Neural cell (in vitro differentiated cells): ENCODE measurements around the gene KIAA1614. TPM values are rescaled to one million over a fixed set of nuclear protein-coding genes. Genes with fewer than 3 reads are reported as not detected.

Experiments used
- H2AFZ ChIP-seq: fragments of 200-600, 300-800 bp; sonication (generic), shearing (Covaris generic); 2 replicates; pipeline ENCODE4 v1.6.0; 2014; ENCODE audit warnings: low read depth, mild to moderate bottlenecking, antibody characterized with exemption, low read length, moderate library complexity
- H3F3A ChIP-seq: fragments of 200-600 bp; shearing (Covaris generic); 2 replicates; pipeline ENCODE4 v1.6.1; 2016; ENCODE audit warnings: mild to moderate bottlenecking, moderate library complexity, mixed read lengths, antibody characterized with exemption, low read length; ENCODE audit not compliant: insufficient read depth, poor library complexity, severe bottlenecking
- H3K27ac ChIP-seq: fragments of 200-600, 300-800 bp; sonication (generic), shearing (Covaris generic); 2 replicates; pipeline ENCODE4 v1.5.1; 2014; ENCODE audit warnings: mild to moderate bottlenecking, low read length, moderate library complexity
- H3K27me3 ChIP-seq: fragments of 300-800, 200-600 bp; sonication (generic), shearing (Covaris generic); 2 replicates; pipeline ENCODE4 v1.6.0; 2014; ENCODE audit warnings: mild to moderate bottlenecking, low read depth, low read length, moderate library complexity; ENCODE audit not compliant: insufficient read depth
- H3K36me3 ChIP-seq: fragments of 300-800, 200-600 bp; sonication (generic), shearing (Covaris generic); 2 replicates; pipeline ENCODE4 v1.5.1; 2014; ENCODE audit warnings: mild to moderate bottlenecking, antibody characterized with exemption, low read length, moderate library complexity; ENCODE audit not compliant: insufficient read depth
- H3K4me2 ChIP-seq: fragments of 300-800, 200-600 bp; sonication (generic), shearing (Covaris generic); 2 replicates; pipeline ENCODE4 v1.6.0; 2014; ENCODE audit warnings: mild to moderate bottlenecking, low read length
- H3K4me3 ChIP-seq: fragments of 300-800, 200-600 bp; sonication (generic), shearing (Covaris generic); 2 replicates; pipeline ENCODE4 v1.5.1; 2014; ENCODE audit warnings: mild to moderate bottlenecking, low read length, moderate library complexity
- H3K79me2 ChIP-seq: fragments of 200-600 bp; shearing (Covaris generic); replicated peaks from 2 replicates; pipeline ENCODE4 v1.6.0; 2014; ENCODE audit warnings: mild to moderate bottlenecking, low read length, moderate library complexity; ENCODE audit not compliant: insufficient read depth
- H3K9ac ChIP-seq: fragments of 300-800, 200-600 bp; sonication (generic), shearing (Covaris generic); 2 replicates; pipeline ENCODE4 v1.6.1; 2016; ENCODE audit warnings: mild to moderate bottlenecking, low read length, mixed read lengths
- H3K9me2 ChIP-seq: fragments of 200-600 bp; shearing (Covaris generic); 2 replicates; pipeline ENCODE4 v1.6.1; 2016; ENCODE audit warnings: mild to moderate bottlenecking, low read length, mixed read lengths; ENCODE audit not compliant: insufficient read depth
- H3K9me3 ChIP-seq: fragments of 200-600, 300-800 bp; sonication (generic), shearing (Covaris generic); 2 replicates; pipeline ENCODE4 v1.6.1; 2016; ENCODE audit warnings: mild to moderate bottlenecking, mixed run types, low read length, moderate library complexity, mixed read lengths
- H4K20me1 ChIP-seq: fragments of 200-600 bp; shearing (Covaris generic); 2 replicates; pipeline ENCODE4 v1.6.1; 2016; ENCODE audit warnings: mild to moderate bottlenecking, mixed run types; ENCODE audit not compliant: insufficient read depth
- CTCF ChIP-seq: fragments of 450-650 bp; IDR thresholded peaks from 2 replicates; pipeline ENCODE4 v1.5.1; 2014; ENCODE audit warnings: antibody characterized with exemption, mild to moderate bottlenecking, moderate library complexity; ENCODE audit not compliant: poor library complexity, severe bottlenecking
- EP300 ChIP-seq: fragments of 450-650 bp; conservative IDR thresholded peaks from 2 replicates; pipeline ENCODE4 v1.6.1; 2014; ENCODE audit warnings: antibody characterized with exemption, mild to moderate bottlenecking, moderate library complexity; ENCODE audit not compliant: poor library complexity, severe bottlenecking
- EZH2 ChIP-seq: fragments of 200-600, 300-800 bp; shearing (Covaris generic), sonication (generic); IDR thresholded peaks from 2 replicates; pipeline ENCODE4 v1.6.1; 2014; ENCODE audit warnings: antibody characterized with exemption, low read length, borderline replicate concordance, mild to moderate bottlenecking; ENCODE audit not compliant: insufficient read depth, poor library complexity, severe bottlenecking
- MXI1 ChIP-seq: fragments of 450-650 bp; conservative IDR thresholded peaks from 2 replicates; pipeline ENCODE4 v1.6.1; 2014; ENCODE audit warnings: antibody characterized with exemption, mild to moderate bottlenecking; ENCODE audit not compliant: poor library complexity, severe bottlenecking
- POLR2AphosphoS5 ChIP-seq: IDR thresholded peaks from 2 replicates; pipeline ENCODE4 v1.6.1; 2012
- RAD21 ChIP-seq: fragments of 450-650 bp; conservative IDR thresholded peaks from 2 replicates; pipeline ENCODE4 v1.6.1; 2014; ENCODE audit warnings: antibody characterized with exemption, mild to moderate bottlenecking, moderate library complexity
- REST ChIP-seq: IDR thresholded peaks from 2 replicates; pipeline ENCODE4 v1.6.1; 2012; ENCODE audit warnings: borderline replicate concordance
- SMC3 ChIP-seq: fragments of 450-650 bp; conservative IDR thresholded peaks from 2 replicates; pipeline ENCODE4 v1.6.1; 2014; ENCODE audit warnings: antibody characterized with exemption, mild to moderate bottlenecking, moderate library complexity; ENCODE audit not compliant: poor library complexity
- TAF1 ChIP-seq: IDR thresholded peaks from 2 replicates; pipeline ENCODE4 v1.6.1; 2012; ENCODE audit warnings: low read depth
- polyA plus RNA-seq: library from polyadenylated mRNA; depleted of rRNA; stranded (reverse); fragments of >200 nt; gene quantifications from 2 replicates; pipeline ENCODE4 v1.2.3, GENCODE V29; 2014

KIAA1614 gene
- polyA plus RNA-seq, 1 donor from 2014 or later = 0.50 TPM

- no peak overlapping the region for H3K9ac ChIP-seq
- H3K9me3 ChIP-seq = no peaks in the 10 kb centered on the region
- no peaks in the 10 kb centered on the region for H3K27me3 ChIP-seq
- H3K79me2 ChIP-seq = no peaks in the 10 kb centered on the region
- no peaks in the 10 kb centered on the region for H3F3A ChIP-seq
- no peak for TF ChIP-seq SMC3
- no peak for TF ChIP-seq EZH2
- no peak for TF ChIP-seq CTCF
- no peak for TF ChIP-seq POLR2AphosphoS5
- TF ChIP-seq EP300 = no peak
- TF ChIP-seq RAD21 = no peak
- TF ChIP-seq REST = no peak
- TF ChIP-seq TAF1 = no peak
- no peak for TF ChIP-seq MXI1
- H3K27ac ChIP-seq = no peak overlapping the region
- no peaks in the 10 kb centered on the region for H3K9me2 ChIP-seq
- H3K36me3 ChIP-seq = peaks cover 10% of the 10 kb centered on the region
- no peak overlapping the region for H3K4me2 ChIP-seq
- no peak overlapping the region for H3K4me3 ChIP-seq
- no peaks in the 10 kb centered on the region for H4K20me1 ChIP-seq
- no peak overlapping the region for H2AFZ ChIP-seq
Observed at GRCh38 chr1:180945551-180945950, 32.9 kb downstream of the KIAA1614 start.

- Histone ChIP-seq H3F3A (no peaks in the 10 kb centered on the region), H2AFZ (no peak overlapping the region), H3K36me3 (peaks cover 10% of the 10 kb centered on the region), H3K4me2 (no peak overlapping the region), H3K9me3 (no peaks in the 10 kb centered on the region), H3K9me2 (no peaks in the 10 kb centered on the region), H3K79me2 (no peaks in the 10 kb centered on the region), H3K9ac (no peak overlapping the region), H3K27me3 (no peaks in the 10 kb centered on the region), H3K27ac (no peak overlapping the region), H3K4me3 (no peak overlapping the region), H4K20me1 (no peaks in the 10 kb centered on the region)
- TF ChIP-seq EZH2 (no peak), EP300 (no peak), TAF1 (no peak), POLR2AphosphoS5 (no peak), REST (no peak), RAD21 (no peak), MXI1 (no peak), CTCF (no peak), SMC3 (no peak)
Observed at GRCh38 chr1:180946056-180946455, 33.4 kb downstream of the KIAA1614 start.
